Endothelial cell of umbilical vein (primary cell): ENCODE measurements around the gene KIF20B. TPM values are rescaled to one million over a fixed set of nuclear protein-coding genes. Genes with fewer than 3 reads are reported as not detected.

ENCODE experiments used
- BruUV-seq: library from RNA; stranded (reverse); fragments of 400-500 nt; replicated peaks from 2 replicates; lab custom pipeline; 2021; lab: Mats Ljungman, UMichigan
- CTCF ChIA-PET: fragments of 300-600, 350-600 bp; sonication (Branson Sonifier 250); formaldehyde crosslinking; loops from one replicate; lab custom pipeline; 2021; ENCODE audit warnings: antibody characterized with exemption, inconsistent platforms; lab: Charles Lee
- POLR2A ChIA-PET: fragments of 300-600, 350-600 bp; sonication (Branson Sonifier 250); formaldehyde crosslinking; loops from one replicate; lab custom pipeline; 2021; ENCODE audit warnings: antibody characterized with exemption, inconsistent platforms; lab: Charles Lee
- DNase-seq: peaks from one replicate; pipeline ENCODE4 v3.0.0-alpha.2; 2011; ENCODE audit warnings: low read depth, low spot score
- FAIRE-seq: peaks from 2 replicates; lab custom pipeline; 2011; peaks lifted over from hg19 to GRCh38; lab: Jason Lieb, UNC
- H2AFZ ChIP-seq: 2 replicates; pipeline ENCODE4 v1.6.0; 2012; ENCODE audit warnings: low read depth, low read length, control low read depth, inconsistent platforms
- H3K27ac ChIP-seq: 2 replicates; pipeline ENCODE4 v1.5.1; 2011; ENCODE audit warnings: low read depth, mild to moderate bottlenecking, control low read depth, low read length, moderate library complexity; ENCODE audit not compliant: insufficient read depth
- H3K27me3 ChIP-seq, 2 experiments: 2 replicates each; pipeline versions ENCODE4 v1.6.0 to v1.6.1; 2011; ENCODE audit warnings: low read length in 2 of 2, mixed read lengths in 1 of 2; ENCODE audit not compliant: control insufficient read depth in 2 of 2, insufficient read depth in 2 of 2
- H3K36me3 ChIP-seq, 2 experiments: 2 replicates in 1 of 2; 3 replicates in 1 of 2; pipeline ENCODE4 v1.5.1; 2011; ENCODE audit warnings: low read length in 2 of 2, mild to moderate bottlenecking in 1 of 2, moderate library complexity in 1 of 2; ENCODE audit not compliant: control insufficient read depth in 2 of 2, insufficient read depth in 2 of 2; ENCODE audit errors: extremely low read depth in 1 of 2
- H3K4me1 ChIP-seq: 3 replicates; pipeline ENCODE4 v1.5.1; 2011; ENCODE audit warnings: mild to moderate bottlenecking, low read length; ENCODE audit not compliant: control insufficient read depth, insufficient read depth; ENCODE audit errors: extremely low read depth
- H3K4me2 ChIP-seq: 2 replicates; pipeline ENCODE4 v1.6.1; 2011; ENCODE audit warnings: low read length, control low read depth, mixed read lengths; ENCODE audit not compliant: insufficient read depth
- H3K4me3 ChIP-seq, 3 experiments: fragments of 200-600 bp in 1 of 3; sonication (generic), shearing (Covaris generic) in 1 of 3; replicated peaks in 1 of 3; 2 replicates each; pipeline ENCODE4 v1.5.1; 2011 to 2016; ENCODE audit warnings: control low read depth in 3 of 3, low read length in 3 of 3, mild to moderate bottlenecking in 2 of 3, inconsistent platforms in 1 of 3, low read depth in 1 of 3, moderate library complexity in 1 of 3; ENCODE audit not compliant: insufficient read depth in 1 of 3
- H3K79me2 ChIP-seq: 2 replicates; pipeline ENCODE4 v1.6.0; 2012; ENCODE audit warnings: low read length, inconsistent platforms; ENCODE audit not compliant: control insufficient read depth, insufficient read depth
- H3K9ac ChIP-seq: replicated peaks from 2 replicates; pipeline ENCODE3; 2011; ENCODE audit warnings: low read length, control low read depth; ENCODE audit not compliant: insufficient read depth; ENCODE audit errors: extremely low read depth
- H3K9me1 ChIP-seq: replicated peaks from 3 replicates; pipeline ENCODE4 v1.6.0; 2011; ENCODE audit warnings: mild to moderate bottlenecking, low read length; ENCODE audit not compliant: control insufficient read depth, insufficient read depth; ENCODE audit errors: extremely low read depth
- H3K9me3 ChIP-seq: replicated peaks from 2 replicates; pipeline ENCODE4 v1.5.1; 2012; ENCODE audit warnings: low read length, inconsistent platforms; ENCODE audit not compliant: control insufficient read depth, insufficient read depth
- H4K20me1 ChIP-seq: replicated peaks from 2 replicates; pipeline ENCODE3; 2011; ENCODE audit warnings: mild to moderate bottlenecking, low read length; ENCODE audit not compliant: control insufficient read depth, insufficient read depth; ENCODE audit errors: extremely low read depth
- CTCF ChIP-seq, 2 donors: IDR thresholded peaks; 1 replicate in 1 of 2; 2 replicates in 1 of 2; pipeline ENCODE4 v1.5.1; 2011; ENCODE audit warnings: low read length in 2 of 2, mild to moderate bottlenecking in 2 of 2, moderate library complexity in 2 of 2, control low read depth in 1 of 2, inconsistent platforms in 1 of 2, low read depth in 1 of 2; ENCODE audit not compliant: insufficient read depth in 1 of 2; ENCODE audit errors: extremely low read depth in 1 of 2
- EZH2 ChIP-seq: IDR thresholded peaks from 2 replicates; pipeline ENCODE4 v1.6.1; 2012; ENCODE audit warnings: borderline replicate concordance, low read depth, mild to moderate bottlenecking, moderate library complexity, low read length, inconsistent platforms; ENCODE audit not compliant: severe bottlenecking
- FOS ChIP-seq: IDR thresholded peaks from 2 replicates; pipeline ENCODE4 v1.6.1; 2011; ENCODE audit warnings: mild to moderate bottlenecking, low read length, moderate library complexity, borderline replicate concordance; ENCODE audit not compliant: insufficient read depth
- GATA2 ChIP-seq: IDR thresholded peaks from 2 replicates; pipeline ENCODE4 v1.7.0; 2011; ENCODE audit warnings: low read depth, mild to moderate bottlenecking, moderate library complexity, mixed read lengths, low read length; ENCODE audit not compliant: insufficient read length, insufficient read depth
- JUN ChIP-seq: IDR thresholded peaks from 2 replicates; pipeline ENCODE4 v1.6.1; 2011; ENCODE audit warnings: borderline replicate concordance, low read depth; ENCODE audit not compliant: insufficient read length, insufficient read depth
- MAX ChIP-seq: IDR thresholded peaks from 2 replicates; pipeline ENCODE4 v1.6.1; 2011; ENCODE audit not compliant: insufficient read depth, insufficient read length
- MYC ChIP-seq: IDR thresholded peaks from one replicate; pipeline ENCODE4 v1.6.1; 2011; ENCODE audit warnings: mild to moderate bottlenecking, low read depth, low read length
- POLR2A ChIP-seq: IDR thresholded peaks from 2 replicates; pipeline ENCODE4 v1.6.1; 2012; ENCODE audit warnings: low read depth, mild to moderate bottlenecking, control low read depth, low read length
- POLR2AphosphoS5 ChIP-seq: IDR thresholded peaks from 2 replicates; pipeline ENCODE4 v1.6.1; 2012; ENCODE audit warnings: low read depth, mild to moderate bottlenecking, control low read depth, low read length, moderate library complexity; ENCODE audit not compliant: insufficient read depth
- dilution Hi-C: fragments of 300-500 bp; cut with MboI; formaldehyde crosslinking; loops from one replicate; pipeline ENCODE4 v1.15.0; 2019; ENCODE audit warnings: low sequenced_read_pairs; ENCODE audit not compliant: extremely low pct_ligation_motif_present
- intact Hi-C: fragments of 100-400 bp; cut with micrococcal nuclease; formaldehyde crosslinking; loops from one replicate; pipeline ENCODE4 v1.10.0; 2022
- polyA plus RNA-seq, 4 experiments: library from polyadenylated mRNA; depleted of rRNA in 3 of 4; stranded (reverse) in 3 of 4; unstranded in 1 of 4; fragments of >200 nt; gene quantifications; 2 replicates each; pipeline versions ENCODE4 v1.2.1 to v1.2.3, GENCODE V29; 2011 to 2012; ENCODE audit warnings: missing spikeins in 1 of 4
- total RNA-seq: library from RNA; stranded (reverse); gene quantifications from 2 replicates; pipeline ENCODE4 v1.2.3, GENCODE V29; 2021

Gene KIF20B
- total and polyA plus RNA-seq, 2 donors (not counting 3 experiments of a cell fraction or from before 2014, with no cell fraction given): 2.6 to 39.7 TPM

- H3K4me1 ChIP-seq: no peaks in the 10 kb centered on the region
- FAIRE-seq (no peak), DNase-seq (no peak)
- no peaks in the 10 kb centered on the region for H3K9me3 ChIP-seq
- ChIA-PET POLR2A (no interaction called here), CTCF (no interaction called here)
- H3K4me2 ChIP-seq: no peak overlapping the region
- H2AFZ ChIP-seq: no peak overlapping the region
- H4K20me1 ChIP-seq: no peaks in the 10 kb centered on the region
- no peaks in the 10 kb centered on the region for H3K36me3 ChIP-seq
- H3K27me3 ChIP-seq: no peaks in the 10 kb centered on the region
- no peaks in the 10 kb centered on the region for H3K79me2 ChIP-seq
- H3K4me3 ChIP-seq: no peak overlapping the region
- no peak overlapping the region for H3K27ac ChIP-seq
- no peaks in the 10 kb centered on the region for H3K9me1 ChIP-seq
- no peak overlapping the region for H3K9ac ChIP-seq
- intact Hi-C loops (no loop called here), dilution Hi-C loops (no loop called here)
- TF ChIP-seq POLR2AphosphoS5 (no peak), CTCF (IDR thresholded peaks at IDR 0.05; ENCODE audit: extremely low read depth in 1 of 2, insufficient read depth in 1 of 2, low read depth in 1 of 2, low read length in 2 of 2) (no peak), GATA2 (no peak), MYC (no peak), EZH2 (no peak), MAX (no peak), JUN (no peak), POLR2A (no peak), FOS (no peak)
- no TSS peak for BruUV-seq
These were observed 8.2 kb upstream of the KIF20B start for GRCh38 chr10:89693176-89693575.
